PC-9 (cell line): ENCODE results near the gene ALG14. TPM values are rescaled to one million over a fixed set of nuclear protein-coding genes. Genes with fewer than 3 reads are reported as not detected.

ENCODE experiments used
- BruUV-seq: library from RNA; stranded (reverse); fragments of 400-500 nt; replicated peaks from 2 replicates; lab custom pipeline; 2021; lab: Mats Ljungman, UMichigan
- CTCF ChIA-PET: fragments of 300-600 bp; sonication (Branson Sonifier 250); formaldehyde crosslinking; loops from one replicate; lab custom pipeline; 2022; ENCODE audit warnings: antibody characterized with exemption; lab: Charles Lee
- POLR2A ChIA-PET: fragments of 300-600 bp; sonication (Branson Sonifier 250); formaldehyde crosslinking; loops from one replicate; lab custom pipeline; 2022; ENCODE audit warnings: antibody characterized with exemption; ENCODE audit not compliant: unreplicated experiment; lab: Charles Lee
- DNase-seq, 2 experiments: peaks; one replicate each; pipeline versions ENCODE4 v3.0.0 to v3.0.0-alpha.2; 2015 to 2022; ENCODE audit warnings: mixed read lengths in 1 of 2
- H2AFZ ChIP-seq: fragments of 200-600 bp; sonication (generic); 2 replicates; pipeline ENCODE4 v1.8.1; 2017; ENCODE audit warnings: antibody characterized with exemption
- H3F3A ChIP-seq: fragments of 200-600 bp; sonication (generic); 2 replicates; pipeline ENCODE4 v1.8.1; 2017; ENCODE audit warnings: antibody characterized with exemption, mild to moderate bottlenecking, low read depth; ENCODE audit not compliant: insufficient read depth
- H3K27ac ChIP-seq: fragments of 200-600 bp; sonication (generic); 2 replicates; pipeline ENCODE4 v1.6.1; 2016; ENCODE audit warnings: mixed run types
- H3K27me3 ChIP-seq: fragments of 200-600 bp; sonication (generic); 2 replicates; pipeline ENCODE4 v1.6.1; 2016; ENCODE audit warnings: low read depth, mixed run types; ENCODE audit not compliant: insufficient read depth
- H3K36me3 ChIP-seq: fragments of 200-600 bp; sonication (generic); 2 replicates; pipeline ENCODE4 v1.6.1; 2016; ENCODE audit warnings: low read depth, mixed run types
- H3K4me1 ChIP-seq: fragments of 200-600 bp; sonication (generic); replicated peaks from 2 replicates; pipeline ENCODE4 v1.6.1; 2016; ENCODE audit warnings: mixed run types; ENCODE audit not compliant: insufficient read depth
- H3K4me2 ChIP-seq: fragments of 200-600 bp; sonication (generic); 2 replicates; pipeline ENCODE4 v1.6.1; 2017; ENCODE audit warnings: mixed run types
- H3K4me3 ChIP-seq: fragments of 200-600 bp; sonication (generic); 2 replicates; pipeline ENCODE4 v1.6.1; 2016; ENCODE audit warnings: mixed run types
- H3K79me2 ChIP-seq: fragments of 200-600 bp; sonication (generic); 2 replicates; pipeline ENCODE4 v1.6.1; 2017; ENCODE audit warnings: low read depth, mixed run types
- H3K9me2 ChIP-seq: fragments of 200-600 bp; sonication (generic); 2 replicates; pipeline ENCODE4 v1.8.1; 2017; ENCODE audit warnings: mild to moderate bottlenecking; ENCODE audit not compliant: insufficient read depth
- H3K9me3 ChIP-seq: fragments of 200-600 bp; sonication (generic); 2 replicates; pipeline ENCODE4 v1.8.1; 2016; ENCODE audit warnings: low read depth; ENCODE audit not compliant: insufficient read depth
- H4K20me1 ChIP-seq: fragments of 200-600 bp; sonication (generic); 2 replicates; pipeline ENCODE4 v1.8.1; 2017; ENCODE audit not compliant: insufficient read depth
- EZH2 ChIP-seq: fragments of 200-600 bp; sonication (generic); IDR thresholded peaks from 2 replicates; pipeline ENCODE4 v1.8.0; 2017; ENCODE audit warnings: antibody characterized with exemption, low read depth
- intact Hi-C: fragments of 100-400 bp; cut with micrococcal nuclease; formaldehyde crosslinking; loops from one replicate; pipeline ENCODE4 v1.10.0; 2022; ENCODE audit not compliant: unreplicated experiment
- total RNA-seq: library from RNA; stranded (reverse); gene quantifications from 2 replicates; pipeline ENCODE4 v1.2.3, GENCODE V29; 2021
- TF ChIP-seq, protein P1 (sequence below): fragments of 200-600 bp; sonication (generic); conservative IDR thresholded peaks from 2 replicates; pipeline ENCODE4 v1.6.1; 2017; ENCODE audit warnings: mixed run types, antibody characterized with exemption, mild to moderate bottlenecking, moderate library complexity

ALG14 gene
- total RNA-seq, 1 experiment from 2014 or later = 8.6 TPM

DNA sequence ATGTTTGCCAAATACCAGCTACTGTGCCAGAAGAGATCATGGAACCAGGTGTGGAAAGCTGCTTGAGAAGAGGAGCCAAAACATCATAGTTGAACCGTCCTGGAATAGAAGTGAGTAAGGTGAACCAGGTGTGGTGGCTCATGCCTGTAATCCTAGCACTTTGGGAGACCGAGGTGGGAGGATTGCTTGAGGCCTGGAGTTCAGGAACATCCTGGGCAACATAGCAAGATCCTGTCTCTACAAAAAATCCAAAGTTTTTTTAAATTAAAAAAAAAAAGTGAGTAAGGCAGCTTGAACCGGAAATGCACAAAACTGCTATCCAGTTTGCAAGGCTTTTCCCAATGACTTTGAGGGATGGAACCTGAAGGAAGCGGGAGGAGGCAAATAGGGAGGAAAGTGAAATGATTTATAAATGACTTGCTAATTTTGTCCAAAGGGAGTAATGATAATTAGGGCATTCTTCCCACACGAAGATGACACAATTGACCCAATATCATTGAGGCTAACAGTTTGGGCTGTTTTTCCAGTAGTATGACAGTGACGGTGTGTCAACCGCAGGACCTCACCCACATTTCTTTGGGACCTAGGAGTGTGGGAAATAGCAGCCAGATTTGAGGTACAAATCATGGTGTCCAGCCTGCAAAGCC, 144.3 kb downstream of the ALG14 start:
- intact Hi-C loops = loop anchor here (5.0 kb wide), 5 partner anchors 44 to 401 kb away; partner anchors contain the start of gene RWDD3
- Histone ChIP-seq H3K79me2 (peaks cover 50% of the 10 kb centered on the region), H3K27ac (peak overlapping the region; percentile 64), H3K27me3 (no peaks in the 10 kb centered on the region), H4K20me1 (peaks cover 12% of the 10 kb centered on the region), H2AFZ (peak overlapping the region; percentile 84), H3K9me3 (no peaks in the 10 kb centered on the region), H3F3A (peaks cover 24% of the 10 kb centered on the region), H3K4me2 (peak overlapping the region; percentile 81), H3K36me3 (peaks cover 6% of the 10 kb centered on the region; the same call in 1 of the 2 replicates), H3K9me2 (no peaks in the 10 kb centered on the region), H3K4me1 (peaks cover 52% of the 10 kb centered on the region), H3K4me3 (peak overlapping the region; percentile 67; the same call in 1 of the 2 replicates)
- no peak for DNase-seq
- TF ChIP-seq EZH2 = no peak
- TF ChIP-seq, protein P1, sequence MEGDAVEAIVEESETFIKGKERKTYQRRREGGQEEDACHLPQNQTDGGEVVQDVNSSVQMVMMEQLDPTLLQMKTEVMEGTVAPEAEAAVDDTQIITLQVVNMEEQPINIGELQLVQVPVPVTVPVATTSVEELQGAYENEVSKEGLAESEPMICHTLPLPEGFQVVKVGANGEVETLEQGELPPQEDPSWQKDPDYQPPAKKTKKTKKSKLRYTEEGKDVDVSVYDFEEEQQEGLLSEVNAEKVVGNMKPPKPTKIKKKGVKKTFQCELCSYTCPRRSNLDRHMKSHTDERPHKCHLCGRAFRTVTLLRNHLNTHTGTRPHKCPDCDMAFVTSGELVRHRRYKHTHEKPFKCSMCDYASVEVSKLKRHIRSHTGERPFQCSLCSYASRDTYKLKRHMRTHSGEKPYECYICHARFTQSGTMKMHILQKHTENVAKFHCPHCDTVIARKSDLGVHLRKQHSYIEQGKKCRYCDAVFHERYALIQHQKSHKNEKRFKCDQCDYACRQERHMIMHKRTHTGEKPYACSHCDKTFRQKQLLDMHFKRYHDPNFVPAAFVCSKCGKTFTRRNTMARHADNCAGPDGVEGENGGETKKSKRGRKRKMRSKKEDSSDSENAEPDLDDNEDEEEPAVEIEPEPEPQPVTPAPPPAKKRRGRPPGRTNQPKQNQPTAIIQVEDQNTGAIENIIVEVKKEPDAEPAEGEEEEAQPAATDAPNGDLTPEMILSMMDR = no peak
- BruUV-seq = TSS peak; percentile 56
- POLR2A ChIA-PET = interaction anchor here (0.6 to 0.7 kb wide), 2 partner anchors 74 to 146 kb away, joined by 4 to 5 read pairs; no protein-coding TSS in a partner anchor
- CTCF ChIA-PET = interaction anchor here (0.7 kb wide), 1 partner anchor 113 kb away, joined by 4 read pairs; no protein-coding TSS in a partner anchor

DNA sequence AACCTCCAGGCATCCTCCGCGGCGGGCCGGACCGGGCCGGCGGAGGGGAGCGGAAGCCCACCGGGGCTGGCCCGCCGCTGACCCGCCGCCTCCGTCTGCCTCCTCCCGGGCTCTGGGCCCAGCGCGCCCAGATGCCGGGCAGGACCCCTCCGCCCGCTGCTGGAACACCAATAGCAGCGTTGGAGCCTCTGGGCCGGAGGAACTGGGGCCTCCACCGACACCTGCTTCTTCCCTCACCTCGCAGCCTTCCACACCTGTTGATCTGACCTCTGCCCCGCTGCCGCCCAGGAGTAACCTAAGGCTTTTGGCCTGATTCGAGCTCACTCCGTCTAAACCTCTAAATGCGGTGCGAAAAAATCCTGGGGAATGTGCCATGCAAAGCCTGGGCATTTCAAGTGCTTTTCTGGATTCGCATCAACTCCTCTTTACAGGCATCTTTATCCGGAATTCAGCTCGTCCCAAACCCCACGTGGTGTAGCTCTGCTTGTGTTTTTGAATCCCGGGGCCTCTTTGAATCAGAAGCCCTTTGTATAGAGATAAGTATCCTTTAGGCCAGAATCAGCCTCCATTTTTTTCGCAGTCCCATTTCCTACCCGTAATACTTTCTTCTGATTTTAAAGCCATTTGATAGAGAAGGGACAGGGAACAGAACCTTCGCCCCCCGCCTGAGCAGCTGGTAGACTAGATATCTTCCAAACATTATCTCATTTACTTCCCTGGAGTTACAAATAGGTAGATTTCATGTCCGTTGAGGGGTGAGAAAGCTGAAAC, 145.2 kb downstream of the ALG14 start:
- no peaks in the 10 kb centered on the region for H3K9me3 ChIP-seq
- peak overlapping the region; percentile 84 for H2AFZ ChIP-seq
- H4K20me1 ChIP-seq = peaks cover 15% of the 10 kb centered on the region
- CTCF ChIA-PET = interaction anchor here (0.9 kb wide), 1 partner anchor 73 kb away, joined by 6 read pairs; no protein-coding TSS in a partner anchor
- POLR2A ChIA-PET = interaction anchor here (0.6 to 0.7 kb wide), 3 partner anchors 64 to 145 kb away, joined by 3 to 5 read pairs (median 4); no protein-coding TSS in a partner anchor
- H3K36me3 ChIP-seq = peaks cover 14% of the 10 kb centered on the region
- no TSS peak for BruUV-seq
- H3F3A ChIP-seq = peaks cover 24% of the 10 kb centered on the region
- H3K9me2 ChIP-seq = no peaks in the 10 kb centered on the region
- peak overlapping the region; percentile 64 for H3K27ac ChIP-seq
- H3K27me3 ChIP-seq = no peaks in the 10 kb centered on the region
- DNase-seq = peak in 1 of 2 experiments; percentile 78
- intact Hi-C loops = loop anchor here (1.0 to 5.0 kb wide), 8 partner anchors 45 to 400 kb away; partner anchors contain the start of gene RWDD3
- H3K4me1 ChIP-seq = peaks cover 61% of the 10 kb centered on the region
- H3K79me2 ChIP-seq = peaks cover 58% of the 10 kb centered on the region
- TF ChIP-seq, protein P1 = no peak
- TF ChIP-seq EZH2 = no peak
- H3K4me2 ChIP-seq = peak overlapping the region; percentile 81
- peak overlapping the region; percentile 67 for H3K4me3 ChIP-seq

DNA sequence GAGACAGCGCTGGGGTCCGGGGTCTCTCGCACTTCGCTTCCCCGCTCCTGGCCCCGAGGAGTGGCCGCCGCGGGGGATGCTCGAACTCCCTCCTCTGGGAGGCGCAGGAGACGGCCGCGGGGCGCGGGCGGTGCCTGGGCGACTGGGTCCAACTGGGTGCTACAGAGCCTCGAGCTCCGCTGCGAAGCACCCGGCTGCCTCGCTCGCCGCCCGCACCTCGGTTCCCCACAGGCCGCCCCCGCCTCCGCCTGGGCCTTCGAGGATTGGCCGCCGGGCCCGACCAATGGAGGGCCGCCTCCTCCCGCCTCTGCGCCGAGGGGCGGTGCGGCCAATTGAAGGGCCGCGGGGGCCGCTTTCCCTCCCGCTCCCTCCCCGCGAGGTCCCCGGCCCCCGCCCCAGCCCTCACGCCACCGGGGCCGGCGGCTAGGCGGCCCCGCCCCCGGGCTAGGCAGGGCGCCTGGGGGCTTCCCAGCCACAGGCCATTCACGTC, 145.8 kb downstream of the ALG14 start, which contains the start of gene CNN3:
Gene CNN3 (minus strand): TSS at position 196 of the 490 bp plus-strand sequence. CDS start 216 bp downstream, outside the sequence.
- H3K9me3 ChIP-seq = no peaks in the 10 kb centered on the region
- intact Hi-C loops = loop anchor here (1.0 to 5.0 kb wide), 8 partner anchors 45 to 400 kb away; partner anchors contain the start of gene RWDD3
- ChIA-PET CTCF (interaction anchor here (0.9 kb wide), 1 partner anchor 72 kb away, joined by 6 read pairs; no protein-coding TSS in a partner anchor), POLR2A (interaction anchor here (0.6 to 0.7 kb wide), 4 partner anchors 64 to 601 kb away, joined by 3 to 6 read pairs (median 4); no protein-coding TSS in a partner anchor)
- BruUV-seq = no TSS peak
- peak within 1 kb of the TSS; percentile 84 for H2AFZ ChIP-seq
- H3K27me3 ChIP-seq = no peaks in the 10 kb centered on the region
- peak within 1 kb of the TSS; percentile 64 for H3K27ac ChIP-seq
- peaks cover 19% of the 10 kb centered on the region for H3K36me3 ChIP-seq
- peaks cover 15% of the 10 kb centered on the region for H4K20me1 ChIP-seq
- peak; percentile 80 to 95 for DNase-seq
- H3K4me2 ChIP-seq = peak within 1 kb of the TSS; percentile 81
- H3K79me2 ChIP-seq = peaks cover 65% of the 10 kb centered on the region
- peak within 1 kb of the TSS; percentile 67 for H3K4me3 ChIP-seq
- no peak for TF ChIP-seq EZH2
- TF ChIP-seq, protein P1 = no peak
- peaks cover 24% of the 10 kb centered on the region for H3F3A ChIP-seq
- H3K4me1 ChIP-seq = peaks cover 67% of the 10 kb centered on the region
- H3K9me2 ChIP-seq = no peaks in the 10 kb centered on the region
